ENCODE data around the gene SCAMP4. TPM values are rescaled to one million over a fixed set of nuclear protein-coding genes. Genes with fewer than 3 reads are reported as not detected.

SCAMP4 gene
- total and polyA plus RNA-seq, 2 experiments from 2014 or later: 39.4 to 106 TPM

GRCh38 chr19:1867349-1867724 lies 37.9 kb upstream of the SCAMP4 start (continued):
- TF ChIP-seq REST (IDR thresholded peaks at IDR 0.05; ENCODE audit: unreplicated experiment) (no peak), POLR2AphosphoS5 (IDR thresholded peaks at IDR 0.05; ENCODE audit: low read depth) (no peak), STAT1 (IDR thresholded peaks at IDR 0.05; ENCODE audit: unreplicated experiment) (no peak), ZNF114 (CRISPR knock-in tag; IDR thresholded peaks at IDR 0.05) (no peak)

GRCh38 chr19:1868971-1869370 lies 36.2 kb upstream of the SCAMP4 start:
- H3K36me3 ChIP-seq (ENCODE audit: insufficient read depth): no peaks in the 10 kb centered on the region
- Mint-ChIP-seq H3K4me1 (peaks cover 7% of the 10 kb centered on the region), H3K36me3 (ENCODE audit: low read depth) (peaks cover 2% of the 10 kb centered on the region; the same call in 2 of the 3 replicates), H3K27me3 (ENCODE audit: insufficient read depth, low read depth, poor library complexity) (peaks cover 8% of the 10 kb centered on the region), H3K27ac (no peak overlapping the region; the same call in 1 of the 2 replicates), H3K4me3 (no peak overlapping the region), H3K9me3 (no peaks in the 10 kb centered on the region)
- no peak for ATAC-seq
- H3K27me3 ChIP-seq (ENCODE audit: insufficient read depth): no peaks in the 10 kb centered on the region
- H3K27ac ChIP-seq (ENCODE audit: low read depth): no peak overlapping the region
- H3K9me2 ChIP-seq (ENCODE audit: insufficient read depth): no peaks in the 10 kb centered on the region
- no peaks in the 10 kb centered on the region; the same call in 1 of the 2 replicates for H4K20me1 ChIP-seq (replicated peaks; ENCODE audit: insufficient read depth)
- H3K4me2 ChIP-seq: no peak overlapping the region
- H3K4me3 ChIP-seq: no peak overlapping the region
- H3K79me2 ChIP-seq (replicated peaks; ENCODE audit: insufficient read depth): peaks cover 13% of the 10 kb centered on the region
- peaks cover 8% of the 10 kb centered on the region for H3K4me1 ChIP-seq (ENCODE audit: insufficient read depth)
- DNase-seq (ENCODE audit: low spot score): no peak
- 0 out of 2 replicates have a peak, but pooled peaks cover 14% of the 10 kb centered on the region for H3F3A ChIP-seq (replicated peaks; ENCODE audit: low read depth)
- no peak overlapping the region for H2AFZ ChIP-seq
- TF ChIP-seq NANOG (IDR thresholded peaks at IDR 0.05; ENCODE audit: borderline replicate concordance) (no peak), JUNB (IDR thresholded peaks at IDR 0.05; ENCODE audit: unreplicated experiment) (no peak), STAT1 (IDR thresholded peaks at IDR 0.05; ENCODE audit: unreplicated experiment) (no peak), EZH2 (IDR thresholded peaks at IDR 0.05; ENCODE audit: low read depth, unreplicated experiment) (no peak), ZNF114 (CRISPR knock-in tag; IDR thresholded peaks at IDR 0.05) (no peak), EZH2phosphoT487 (IDR thresholded peaks at IDR 0.05; ENCODE audit: unreplicated experiment) (no peak), POLR2AphosphoS5 (IDR thresholded peaks at IDR 0.05; ENCODE audit: low read depth) (no peak), CTCF (conservative IDR thresholded peaks at IDR 0.05; ENCODE audit: low read depth in 2 of 2) (no peak), ZNF462 (CRISPR knock-in tag; IDR thresholded peaks at IDR 0.05) (no peak), ETS1 (IDR thresholded peaks at IDR 0.05) (no peak), ZNF331 (CRISPR knock-in tag; IDR thresholded peaks at IDR 0.05; ENCODE audit: low read depth) (no peak), CREB1 (CRISPR knock-in tag; IDR thresholded peaks at IDR 0.05; ENCODE audit: low read depth) (no peak)

Data from GM23338 (cell line).